HG03196 (cell line): ENCODE results near the gene IGSF22.

Experiments
- ATAC-seq: cut with Tn5 transposase; IDR thresholded peaks from one replicate; pipeline ENCODE4 v1.9.1; 2021; ENCODE audit not compliant: unreplicated experiment

Gene IGSF22

DNA sequence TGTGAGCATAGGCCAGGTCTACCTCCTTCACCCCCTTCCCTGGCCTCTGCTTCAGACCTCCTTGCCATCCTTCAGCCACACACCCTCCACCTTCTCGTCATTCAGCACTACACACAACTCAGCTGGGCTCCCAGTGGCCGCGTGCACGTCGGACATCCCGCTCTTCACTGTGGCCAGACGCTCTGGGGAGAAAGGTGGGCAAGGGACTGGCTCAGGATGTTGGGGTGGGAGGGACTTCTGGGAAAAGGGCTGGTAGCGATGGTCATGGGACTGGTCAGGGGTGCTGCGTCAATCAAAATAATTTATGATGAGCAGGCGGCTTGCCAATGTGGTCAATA is 11.6 kb downstream of the IGSF22 start:
- ATAC-seq, result no peak

DNA sequence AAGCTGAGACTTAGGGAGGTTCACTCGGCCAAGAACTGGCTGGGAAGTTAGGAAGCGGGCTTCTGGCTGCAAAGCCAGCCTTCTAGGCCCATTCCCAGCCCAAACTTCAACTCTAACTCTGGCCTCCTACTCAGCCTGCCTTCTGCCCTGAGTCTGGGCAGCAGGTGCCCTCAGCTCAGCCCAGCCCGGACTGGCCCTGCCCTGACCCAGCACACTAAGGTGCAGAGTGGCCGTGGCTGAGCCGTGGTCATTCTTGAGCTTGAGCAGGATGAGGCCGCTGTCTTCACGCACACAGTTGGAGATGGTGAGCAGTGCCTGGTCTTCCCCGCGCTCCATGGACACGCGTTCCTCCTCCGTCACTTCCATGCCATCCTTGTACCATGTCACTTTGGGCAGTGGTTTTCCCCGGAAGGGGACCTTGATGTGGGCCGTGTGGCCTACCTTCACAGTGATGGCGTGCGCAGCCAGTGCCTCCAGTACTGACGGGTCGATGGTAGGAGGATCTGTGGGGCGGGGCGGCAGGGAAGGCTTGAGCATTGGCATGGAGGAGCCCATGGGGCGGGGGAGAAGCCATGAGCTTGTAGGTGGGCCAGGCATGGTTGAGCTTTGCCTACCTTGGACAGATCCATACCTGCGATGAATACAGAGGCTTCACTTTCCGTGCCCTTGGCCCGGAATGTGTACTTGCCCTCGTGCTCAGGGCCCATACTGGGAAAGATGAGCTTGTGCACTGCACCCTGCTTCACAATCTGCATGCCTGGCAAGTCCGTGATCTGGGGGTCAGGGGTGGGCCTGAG is 12.1 kb downstream of the IGSF22 start:
- ATAC-seq, result no peak

- no peak for ATAC-seq
Observed at GRCh38 chr11:18710545-18710944, 15.4 kb downstream of the IGSF22 start.

GRCh38 chr11:18709414-18709813 is 16.6 kb downstream of the IGSF22 start:
- ATAC-seq, result no peak

DNA sequence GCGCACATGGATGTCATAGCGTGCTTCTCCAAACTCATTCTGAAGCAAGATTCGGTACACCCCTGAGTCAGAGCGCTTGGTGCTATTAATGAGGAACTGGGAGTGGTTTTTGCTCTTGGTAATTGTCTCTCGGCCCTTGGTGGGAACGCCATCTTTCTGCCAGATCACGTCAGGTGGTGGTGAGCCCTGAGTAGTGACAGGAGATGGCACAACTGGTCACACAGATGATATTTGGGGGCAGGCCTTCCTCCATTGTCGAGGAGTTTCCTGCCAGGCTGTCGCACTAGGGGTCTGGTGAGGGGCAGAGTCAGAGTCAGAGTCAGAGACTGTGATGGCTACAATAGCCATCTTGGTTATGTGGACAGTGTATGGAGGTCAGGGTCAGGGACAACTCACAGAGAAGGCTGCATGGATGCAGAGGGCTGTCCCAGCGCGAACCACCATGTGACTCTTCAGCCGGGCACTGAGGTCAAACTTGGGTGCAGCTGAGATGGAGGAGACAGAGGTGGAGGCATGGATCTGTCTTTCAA is 18.1 kb downstream of the IGSF22 start:
- ATAC-seq, result no peak

- no peak for ATAC-seq
Observed at GRCh38 chr11:18706330-18707243, 19.4 kb downstream of the IGSF22 start.

DNA sequence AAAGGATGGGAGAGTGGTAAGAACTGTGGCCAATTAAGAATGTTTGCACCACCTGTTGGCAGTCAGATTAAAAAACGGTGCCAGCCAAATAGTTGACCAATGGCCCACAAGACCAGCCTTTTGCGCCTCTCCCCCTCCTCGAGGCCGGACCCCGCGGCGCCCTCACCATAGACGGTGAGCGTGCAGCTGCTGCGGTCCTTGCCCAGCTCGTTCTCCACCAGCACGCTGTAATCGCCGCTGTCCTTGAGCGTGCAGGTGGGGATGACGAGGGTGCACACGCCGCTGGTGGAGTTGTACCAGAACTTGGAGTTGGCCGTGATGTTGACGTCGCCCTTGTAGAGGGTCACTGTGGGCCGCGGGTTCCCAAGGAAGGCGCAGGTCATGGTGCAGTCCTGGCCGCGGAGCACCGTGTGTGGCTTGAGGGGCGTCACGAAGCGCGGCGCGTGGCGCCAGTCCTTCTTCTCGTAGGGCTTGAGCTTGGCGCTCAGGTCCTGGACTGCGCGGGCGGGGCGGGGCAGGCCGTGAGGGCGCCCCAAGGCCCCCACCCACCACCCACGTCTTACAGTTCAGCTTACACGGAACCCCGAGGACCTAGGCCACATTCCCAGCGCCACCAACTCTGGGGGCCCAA is 20.2 kb downstream of the IGSF22 start:
- no peak for ATAC-seq

GRCh38 chr11:18704698-18705097 is 21.3 kb downstream of the IGSF22 start:
- ATAC-seq, result no peak

GRCh38 chr11:18704045-18704645 is 21.8 kb downstream of the IGSF22 start:
- ATAC-seq, result no peak

DNA sequence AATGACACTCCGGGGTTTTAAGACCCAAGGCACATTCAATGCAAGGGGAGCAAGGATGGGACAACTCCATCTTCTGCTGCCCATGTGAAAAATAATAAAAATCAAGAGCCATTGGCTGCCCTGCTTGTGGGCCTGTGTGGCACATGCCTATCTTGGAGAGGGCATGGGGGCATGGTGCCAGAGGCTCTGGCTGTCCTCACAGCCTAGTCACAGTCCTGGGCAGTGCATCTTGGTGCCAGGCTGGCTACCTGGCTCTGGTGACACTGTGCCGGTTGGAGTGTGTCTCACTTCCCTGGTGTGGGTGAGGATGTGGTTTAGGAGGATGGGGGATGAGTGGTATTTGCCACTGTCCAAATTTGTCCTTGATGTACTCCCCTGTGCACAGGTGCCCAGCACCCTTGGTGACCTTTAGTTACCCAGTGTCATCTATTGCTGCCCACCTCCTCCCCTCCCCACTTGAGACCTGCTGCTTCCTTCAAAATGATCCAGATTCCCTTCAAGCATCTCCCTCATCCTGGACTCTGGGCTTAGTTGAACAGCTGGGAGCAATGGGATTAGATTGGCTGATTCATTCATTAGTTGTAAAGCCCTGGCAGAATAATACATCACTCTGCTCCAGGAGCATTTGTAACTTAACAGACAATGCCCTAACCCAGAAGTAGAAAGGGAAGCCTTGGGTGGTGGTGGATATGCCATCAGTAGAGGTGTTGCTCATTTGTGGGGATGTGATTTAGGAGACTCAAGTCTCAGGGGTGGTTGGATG is 22.8 kb downstream of the IGSF22 start:
- ATAC-seq, result no peak

- ATAC-seq, result no peak
Observed at GRCh38 chr11:18701614-18702216, 24.3 kb downstream of the IGSF22 start.

DNA sequence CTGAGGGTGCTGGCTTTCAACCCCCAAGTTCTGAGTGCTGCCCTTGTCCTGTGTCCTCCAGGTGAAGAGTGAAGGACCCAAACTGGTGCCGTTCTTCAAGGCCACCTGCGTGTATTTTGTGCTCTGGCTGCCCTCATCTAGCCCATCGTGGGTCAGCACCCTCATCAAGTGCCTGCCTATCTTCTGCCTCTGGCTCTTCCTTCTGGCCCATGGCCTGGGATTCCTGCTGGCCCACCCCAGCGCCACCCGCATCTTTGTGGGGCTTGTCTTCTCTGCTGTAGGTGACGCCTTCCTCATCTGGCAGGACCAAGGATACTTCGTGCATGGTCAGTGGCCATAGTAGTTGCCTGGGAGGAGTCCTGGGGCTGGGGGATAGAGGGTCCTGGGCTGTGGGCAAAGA is 25.1 kb downstream of the IGSF22 start:
- ATAC-seq, result no peak

DNA sequence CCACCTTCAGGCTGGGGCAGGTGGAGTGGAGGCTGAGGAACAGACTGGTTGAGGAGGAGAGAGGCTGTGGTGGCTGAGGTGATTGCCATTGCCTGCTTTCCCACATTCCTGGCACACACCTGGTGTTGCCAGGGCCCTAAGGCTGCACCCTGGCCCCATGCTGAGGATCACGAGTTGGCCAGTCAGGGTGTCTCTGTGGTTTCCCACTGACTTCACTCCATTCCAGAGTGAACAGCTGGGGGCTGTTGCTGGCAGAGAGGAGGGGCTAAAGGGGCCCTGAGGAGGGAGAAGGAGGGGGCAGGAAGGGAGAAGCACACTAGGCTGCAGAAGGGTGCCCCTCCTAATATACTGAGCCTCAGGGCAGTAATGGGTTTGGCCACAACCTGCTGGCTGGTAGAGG is 25.6 kb downstream of the IGSF22 start:
- no peak for ATAC-seq

DNA sequence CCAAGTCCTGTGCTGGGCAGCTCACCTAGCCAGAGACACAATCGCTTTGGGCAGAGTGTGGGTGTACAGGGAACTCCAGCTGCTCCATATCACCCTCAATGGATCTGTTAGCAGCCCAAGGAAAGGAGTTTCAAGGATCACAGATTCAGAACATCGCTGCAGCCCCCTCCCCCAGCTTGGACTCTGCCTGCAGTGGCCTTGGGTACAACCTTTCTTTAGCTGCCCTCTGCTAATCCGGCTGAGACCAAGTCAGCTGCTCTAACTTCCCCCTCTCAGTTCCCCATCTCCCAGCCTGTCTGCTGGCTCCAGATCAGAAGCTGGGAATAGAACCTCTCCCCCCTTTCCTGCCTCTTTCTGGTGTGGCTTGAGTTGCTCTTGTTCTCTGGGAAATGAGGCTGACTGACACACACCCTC is 26.1 kb downstream of the IGSF22 start:
- ATAC-seq, result no peak

DNA sequence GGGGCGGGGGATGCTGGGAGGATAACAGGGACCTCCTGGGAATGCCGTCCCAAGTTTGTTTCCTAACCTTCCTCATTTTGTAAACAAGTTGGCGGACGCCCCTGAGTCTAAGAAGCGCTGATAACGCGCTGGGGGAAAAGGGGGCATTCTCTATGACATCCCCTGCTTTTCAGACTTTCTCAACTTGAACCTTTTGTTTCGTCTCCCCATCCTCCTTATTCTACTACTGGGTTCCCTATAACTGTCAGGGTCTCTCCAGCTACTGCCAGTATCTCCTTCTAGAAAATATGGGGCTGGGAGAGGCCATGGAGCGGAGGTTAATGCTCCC is 26.8 kb downstream of the IGSF22 start:
- no peak for ATAC-seq

DNA sequence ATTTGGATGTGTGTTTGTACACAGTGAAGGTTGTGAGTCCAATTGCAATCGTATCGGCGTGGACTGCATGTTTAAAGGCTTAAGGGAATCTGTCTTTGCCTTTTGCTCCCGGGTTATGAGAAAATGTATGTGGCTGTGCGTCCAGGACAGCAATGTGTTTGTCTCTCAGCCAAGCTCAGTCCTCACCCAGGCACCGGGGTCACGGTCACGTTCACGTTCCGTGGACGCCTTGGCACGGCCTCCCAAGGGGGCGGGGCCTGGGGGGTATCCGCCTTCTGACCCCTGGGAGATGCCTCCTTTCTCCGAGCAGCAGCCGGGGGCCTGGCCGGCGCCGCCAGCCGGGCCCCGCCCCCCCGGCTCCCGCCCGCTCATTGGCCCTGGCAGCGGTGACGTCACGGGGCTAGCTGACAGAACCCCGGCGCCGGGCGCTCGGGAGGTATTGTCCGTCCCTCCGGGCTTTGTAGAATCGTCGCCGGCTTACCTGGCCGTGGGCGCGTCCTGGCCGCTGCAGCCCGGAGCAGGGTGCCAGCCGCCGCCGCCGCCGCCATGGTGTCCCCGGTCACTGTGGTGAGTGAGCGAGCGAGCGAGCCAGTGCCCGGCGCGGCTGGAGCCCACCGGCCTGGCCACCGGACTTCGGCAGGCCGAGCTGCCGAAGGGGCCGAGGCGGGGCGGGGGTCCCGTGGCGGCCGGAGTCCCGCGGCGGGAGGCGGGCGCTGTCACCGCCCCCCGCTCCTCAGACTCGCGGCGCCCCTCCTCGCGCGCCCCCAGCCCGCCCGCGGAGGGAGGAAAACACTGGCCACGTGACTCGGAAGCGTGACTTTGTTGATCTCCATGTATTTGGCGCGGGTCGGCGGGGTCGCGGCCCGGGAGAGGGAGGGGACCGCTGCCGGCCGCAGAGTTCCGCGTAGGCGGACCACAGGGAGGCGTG is 27.4 kb downstream of the IGSF22 start, which contains the start of gene TMEM86A:
TMEM86A (plus strand) TSS at position 439 of the 928 bp plus-strand sequence; CDS start at position 547, 108 bp downstream.
- ATAC-seq, result peak; percentile 82

DNA sequence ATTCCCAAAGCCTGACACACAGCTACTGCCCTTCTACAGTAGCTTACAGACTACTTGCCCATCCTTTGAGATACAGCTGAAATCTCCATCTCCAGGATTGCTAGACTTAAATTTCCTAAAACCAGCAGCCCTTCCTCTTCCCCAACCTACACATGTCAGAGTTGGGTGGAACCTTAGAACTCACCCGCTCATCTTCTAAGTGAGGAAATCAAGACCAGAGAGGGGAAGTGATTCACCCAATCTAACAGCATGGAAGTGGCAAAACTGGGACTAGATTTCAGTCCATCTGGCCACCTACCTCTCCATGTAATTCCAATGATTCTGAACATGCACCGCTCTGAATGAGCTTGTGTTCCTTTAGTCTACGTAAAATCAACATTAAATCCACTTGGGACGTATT is 28.4 kb downstream of the IGSF22 start:
- ATAC-seq, result no peak

- ATAC-seq, result no peak
Observed at GRCh38 chr11:18696638-18697225, 29.3 kb downstream of the IGSF22 start.
